A673 (cell line): ENCODE results near the gene BTBD9.

ENCODE experiments used
- CTCF ChIP-seq: fragments of 300-800, 200-600 bp; sonication (generic); conservative IDR thresholded peaks from 2 replicates; pipeline ENCODE4 v1.5.1; 2017; ENCODE audit warnings: low read depth, mild to moderate bottlenecking, antibody characterized with exemption, low read length, moderate library complexity, mixed read lengths
- EZH2 ChIP-seq: fragments of 200-600 bp; sonication (generic); IDR thresholded peaks from 2 replicates; pipeline ENCODE4 v1.6.1; 2017; ENCODE audit warnings: borderline replicate concordance, low read depth, mild to moderate bottlenecking, mixed read lengths, antibody characterized with exemption, low read length; ENCODE audit not compliant: poor library complexity, severe bottlenecking

GRCh38 chr6:38599261-38599660, 40.5 kb downstream of the BTBD9 start:
- TF ChIP-seq CTCF (no peak), EZH2 (no peak)
